Measurements from ENCODE around the gene ENOX2. TPM values are rescaled to one million over a fixed set of nuclear protein-coding genes. Genes with fewer than 3 reads are reported as not detected.
"Not testable (repeated sequence)": the region's sequence is repeated elsewhere in the genome, so short reads cannot be mapped to it uniquely, and the experiment has no call there.

ENOX2 gene
- polyA plus RNA-seq, 3 donors from 2014 or later: 14.8 to 26.0 (median 22.2) TPM

DNA sequence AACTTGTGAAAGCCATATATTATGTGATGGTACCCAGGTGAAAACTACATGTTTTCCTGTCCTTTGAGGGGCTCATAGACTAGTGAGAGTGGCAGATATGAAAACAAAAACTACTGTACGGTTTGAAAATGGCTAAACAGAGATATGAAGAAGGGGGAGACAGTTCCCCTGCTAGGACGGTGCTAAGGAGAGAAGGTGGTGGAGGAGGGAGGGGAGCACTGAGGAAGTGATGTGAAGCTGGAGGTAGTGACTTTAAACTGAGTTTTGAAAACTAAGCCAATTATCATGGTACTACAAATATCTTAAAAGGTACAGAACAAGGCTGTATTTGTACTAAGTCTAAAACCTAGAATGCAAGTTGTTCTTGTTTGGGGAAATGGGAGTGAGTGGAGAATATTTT lies 188.3 kb downstream of the ENOX2 start:
- Mint-ChIP-seq H3K27ac (no peak overlapping the region), H3K27me3 (ENCODE audit: low read depth in 3 of 3) (peaks cover 0 to 4% (median 2%) of the 10 kb centered on the region in 3 donors), H3K4me1 (no peaks in the 10 kb centered on the region), H3K4me3 (no peak overlapping the region), H3K36me3 (no peaks in the 10 kb centered on the region), H3K9me3 (no peaks in the 10 kb centered on the region)
- DNase-seq: no peak

DNA sequence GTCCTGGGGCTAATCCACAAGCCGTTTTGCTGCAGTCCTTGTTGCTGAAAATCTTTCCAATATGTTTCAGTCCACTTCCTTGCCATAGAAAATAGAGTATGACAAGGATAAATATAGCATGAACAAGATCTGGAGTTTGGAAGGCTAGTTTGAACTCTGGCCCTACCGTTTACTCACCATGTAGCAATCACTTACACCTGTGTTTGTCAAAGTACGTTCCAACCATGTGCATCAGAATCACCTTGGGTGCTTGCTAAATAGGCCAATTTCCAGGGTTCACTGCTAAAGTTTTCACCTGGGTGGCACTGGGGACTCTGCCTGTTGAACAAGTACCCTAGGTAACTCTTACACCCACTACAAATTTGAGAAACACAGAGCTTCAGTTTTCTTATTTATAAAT lies 188.9 kb downstream of the ENOX2 start:
- Mint-ChIP-seq H3K9me3 (no peaks in the 10 kb centered on the region), H3K4me1 (no peaks in the 10 kb centered on the region), H3K4me3 (no peak overlapping the region), H3K36me3 (no peaks in the 10 kb centered on the region), H3K27me3 (ENCODE audit: low read depth in 3 of 3) (peaks cover 0 to 3% (median 2%) of the 10 kb centered on the region in 3 donors), H3K27ac (no peak overlapping the region)
- DNase-seq: no peak

DNA sequence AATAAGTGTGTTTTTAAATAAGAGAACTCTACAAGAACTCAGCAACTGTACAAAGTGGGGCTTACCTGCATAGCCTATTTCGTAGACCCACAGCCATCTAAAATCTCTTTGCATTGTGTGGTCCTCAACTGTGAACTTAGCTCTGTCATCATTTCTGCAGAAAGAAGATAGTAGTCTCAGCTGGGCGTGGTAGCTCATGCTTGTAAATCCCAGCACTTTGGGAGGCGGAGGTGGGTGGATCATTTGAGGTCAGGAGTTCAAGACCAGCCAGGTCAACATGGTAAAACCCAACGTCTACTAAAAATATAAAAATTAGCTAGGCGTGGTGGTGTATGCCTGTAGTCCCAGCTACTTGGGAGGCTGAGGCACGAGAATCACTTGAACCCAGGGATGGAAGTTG lies 193.8 kb downstream of the ENOX2 start:
- H3K27me3 Mint-ChIP-seq (ENCODE audit: low read depth in 3 of 3); DNase-seq; H3K4me1 Mint-ChIP-seq; H3K27ac Mint-ChIP-seq; H3K9me3 Mint-ChIP-seq; H3K36me3 Mint-ChIP-seq; H3K4me3 Mint-ChIP-seq: not testable (repeated sequence)

DNA sequence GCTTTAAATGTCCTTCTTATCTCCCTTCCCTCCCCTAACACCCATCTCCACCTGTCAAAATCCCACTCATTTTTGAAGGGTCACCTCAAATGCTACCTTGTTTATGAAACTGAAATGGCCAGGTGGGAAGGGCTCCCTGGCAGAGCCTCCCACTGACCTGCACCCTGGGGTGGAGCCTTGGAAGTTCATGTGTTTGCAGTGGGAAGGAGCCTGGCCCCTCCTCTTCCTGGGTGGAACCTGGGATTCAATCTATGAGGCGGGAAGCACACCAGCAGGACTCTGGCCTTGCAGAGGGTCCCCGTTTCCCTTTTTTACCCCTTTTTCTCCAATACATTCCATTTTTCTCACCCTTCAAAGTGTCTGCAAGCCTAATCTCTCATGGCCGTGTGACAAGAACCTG lies 197.4 kb downstream of the ENOX2 start:
- H3K9me3 Mint-ChIP-seq: no peaks in the 10 kb centered on the region

DNA sequence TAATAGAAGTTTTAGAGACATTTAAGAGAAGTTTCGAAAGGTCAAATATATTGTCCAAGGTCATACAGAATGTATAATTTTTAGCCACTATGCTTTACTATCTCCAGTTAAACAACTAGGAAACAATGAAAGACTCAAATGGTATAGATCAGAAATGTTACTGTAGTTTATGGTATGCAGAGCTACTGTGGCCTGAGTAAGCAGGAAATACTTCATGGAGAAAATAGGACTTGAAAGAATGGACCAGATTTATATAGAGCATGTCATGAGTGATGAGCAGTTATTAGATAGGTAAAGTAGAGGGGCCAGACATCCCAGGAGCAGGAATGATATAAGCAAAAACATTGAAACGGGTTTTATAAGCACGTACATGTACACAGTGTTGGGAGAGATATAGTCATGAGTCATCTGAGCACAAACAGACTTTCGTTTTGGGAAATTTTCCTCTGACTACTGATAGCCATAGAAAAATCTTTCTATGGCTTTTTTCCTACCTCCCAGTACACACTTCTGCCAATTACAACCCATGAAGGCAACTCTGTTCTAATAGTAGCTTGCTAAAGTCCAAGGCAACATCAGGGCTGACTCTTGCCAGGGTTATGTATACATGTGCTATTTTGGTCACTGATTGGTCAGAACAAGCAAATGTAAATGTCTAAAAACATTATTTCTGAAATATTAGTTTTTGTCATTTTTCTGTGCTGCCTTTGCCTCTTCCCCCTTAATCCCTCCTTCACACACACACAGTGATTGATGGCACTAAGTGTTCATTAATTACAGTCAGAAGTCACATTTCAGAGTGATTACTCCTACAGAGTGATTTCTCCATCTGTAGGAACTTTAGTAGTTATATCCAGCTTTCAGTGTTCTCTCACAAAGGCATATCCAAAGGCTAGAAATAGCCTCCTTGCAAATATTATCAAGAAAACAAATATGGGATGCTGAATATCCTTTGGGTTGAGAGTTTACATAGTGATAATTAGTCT lies 198.7 kb downstream of the ENOX2 start:
- no peak overlapping the region for H3K27ac Mint-ChIP-seq
- no peaks in the 10 kb centered on the region for H3K9me3 Mint-ChIP-seq
- H3K4me1 Mint-ChIP-seq: peaks cover 0 to 2% of the 10 kb centered on the region in 2 donors
- no peak overlapping the region for H3K4me3 Mint-ChIP-seq
- DNase-seq: no peak
- H3K27me3 Mint-ChIP-seq (ENCODE audit: low read depth in 3 of 3): no peaks in the 10 kb centered on the region
- peaks cover 0 to 5% (median 4%) of the 10 kb centered on the region in 3 donors for H3K36me3 Mint-ChIP-seq

More for the DNA sequence above, 197.4 kb downstream of the ENOX2 start:
- Mint-ChIP-seq H3K27me3 (ENCODE audit: low read depth in 3 of 3) (no peaks in the 10 kb centered on the region), H3K27ac (no peak overlapping the region), H3K4me1 (peaks cover 0 to 2% of the 10 kb centered on the region in 2 donors), H3K36me3 (peaks cover 0 to 5% (median 4%) of the 10 kb centered on the region in 3 donors), H3K4me3 (no peak overlapping the region)
- DNase-seq: no peak

DNA sequence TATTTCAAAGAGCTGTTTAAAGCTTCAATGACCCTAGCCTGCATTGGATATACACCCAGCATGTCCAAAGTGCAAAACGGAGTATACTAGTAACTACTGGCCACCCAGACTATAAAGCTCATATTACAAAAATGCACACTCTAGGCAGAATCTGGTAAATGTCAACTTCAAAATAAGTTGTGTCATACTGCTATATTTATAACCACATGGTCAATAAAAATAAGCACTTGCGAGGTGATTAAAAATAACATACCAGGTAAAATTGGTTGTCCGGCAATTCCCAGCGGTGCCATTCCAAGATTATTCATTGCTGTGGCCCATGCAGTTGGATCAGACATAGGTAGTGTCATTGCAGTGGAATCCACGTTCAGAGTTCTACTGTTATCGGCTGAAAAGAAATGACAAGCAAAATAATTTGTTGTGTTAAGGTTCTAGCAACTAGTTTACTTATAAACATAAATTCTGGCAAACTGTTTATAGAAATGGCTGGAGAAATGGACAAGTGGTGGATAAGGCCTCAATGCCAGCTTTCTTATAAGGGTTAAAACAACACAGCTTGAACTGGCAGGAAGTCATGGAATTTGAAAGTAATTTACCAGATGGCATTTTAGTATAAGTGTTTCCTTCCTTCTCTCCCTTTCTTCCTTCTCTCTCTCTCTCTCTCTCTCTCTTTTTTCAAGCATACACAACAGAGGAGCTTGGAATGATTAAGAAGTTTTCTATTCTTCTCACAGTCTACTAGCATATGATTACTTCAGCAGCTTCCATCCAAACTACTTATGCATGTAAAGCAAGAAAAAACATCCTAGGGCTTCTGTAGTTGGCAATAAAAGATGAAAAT lies 199.9 kb downstream of the ENOX2 start:
- H3K9me3 Mint-ChIP-seq: no peaks in the 10 kb centered on the region
- no peak for DNase-seq
- H3K27ac Mint-ChIP-seq: no peak overlapping the region
- peaks cover 0 to 2% of the 10 kb centered on the region in 2 donors for H3K4me1 Mint-ChIP-seq
- no peaks in the 10 kb centered on the region for H3K27me3 Mint-ChIP-seq (ENCODE audit: low read depth in 3 of 3)
- H3K4me3 Mint-ChIP-seq: no peak overlapping the region
- peaks cover 0 to 5% (median 4%) of the 10 kb centered on the region in 3 donors for H3K36me3 Mint-ChIP-seq

DNA sequence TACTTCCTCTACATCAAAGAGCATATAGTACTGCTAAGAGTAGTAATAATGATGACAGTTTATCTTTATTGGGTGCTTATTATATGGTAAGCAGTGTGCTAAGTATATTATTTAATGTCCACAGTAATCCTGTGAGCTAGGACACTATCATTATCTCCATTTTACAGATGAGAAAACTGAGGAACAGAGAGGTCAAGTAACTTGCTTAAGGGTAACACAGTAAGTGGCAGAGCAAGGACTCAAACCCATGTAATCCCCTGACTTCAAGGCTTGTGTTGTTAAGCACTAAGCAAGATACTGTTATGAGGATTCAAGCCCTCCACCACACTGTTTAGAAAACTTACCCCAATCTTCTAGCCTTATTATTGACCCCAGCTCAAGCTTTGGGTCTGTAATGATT lies 202.4 kb downstream of the ENOX2 start:
- Mint-ChIP-seq H3K9me3 (no peaks in the 10 kb centered on the region), H3K4me1 (no peaks in the 10 kb centered on the region), H3K4me3 (no peak overlapping the region), H3K27ac (no peak overlapping the region), H3K27me3 (ENCODE audit: low read depth in 3 of 3) (no peaks in the 10 kb centered on the region), H3K36me3 (peaks cover 4 to 5% (median 4%) of the 10 kb centered on the region in 3 donors)
- DNase-seq: no peak

DNA sequence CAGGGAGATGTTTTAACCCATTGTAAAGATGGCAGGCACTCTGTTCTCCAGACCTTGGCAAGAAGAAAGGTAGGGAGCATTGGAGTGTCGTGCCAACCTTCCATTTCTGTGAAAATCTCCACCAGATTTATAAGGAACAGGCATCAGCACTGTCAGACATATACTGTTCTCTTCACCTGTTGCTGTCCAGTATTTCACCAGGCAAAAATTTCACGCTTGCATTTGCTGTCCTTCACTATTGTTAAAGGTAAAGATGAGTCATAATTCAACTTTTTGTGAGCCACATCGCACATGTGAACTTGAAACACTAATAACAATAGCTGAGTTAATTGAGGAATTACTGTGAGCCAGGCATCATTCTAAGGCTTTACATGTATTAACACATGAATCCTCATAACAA lies 203.4 kb downstream of the ENOX2 start:
- Mint-ChIP-seq H3K4me3 (no peak overlapping the region), H3K27ac (no peak overlapping the region), H3K27me3 (ENCODE audit: low read depth in 3 of 3) (peaks cover 0 to 3% (median 0%) of the 10 kb centered on the region in 3 donors), H3K9me3 (no peaks in the 10 kb centered on the region), H3K36me3 (peaks cover 4 to 5% (median 4%) of the 10 kb centered on the region in 3 donors), H3K4me1 (no peaks in the 10 kb centered on the region)
- no peak for DNase-seq

DNA sequence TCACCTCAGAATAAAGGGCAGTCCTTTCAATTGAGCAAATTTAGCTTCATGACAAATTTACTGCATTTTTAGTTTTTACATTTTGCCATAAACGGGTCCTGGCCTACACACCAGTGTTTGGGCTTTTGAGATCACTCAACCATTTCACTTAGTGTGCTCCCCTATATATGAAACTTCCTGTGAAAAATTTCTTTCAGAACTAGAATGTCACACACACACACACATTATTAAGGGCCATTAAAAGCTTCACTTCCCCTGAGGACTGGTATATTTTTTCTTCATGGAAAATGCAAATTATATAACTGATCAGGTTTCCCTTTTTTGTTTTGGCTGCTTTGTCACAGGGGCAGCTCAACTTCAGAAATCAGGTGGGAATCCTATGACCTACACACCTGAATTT lies 206.5 kb downstream of the ENOX2 start:
- Mint-ChIP-seq H3K4me1 (no peaks in the 10 kb centered on the region), H3K9me3 (no peaks in the 10 kb centered on the region), H3K36me3 (peaks cover 0 to 4% (median 0%) of the 10 kb centered on the region in 3 donors), H3K4me3 (no peak overlapping the region), H3K27me3 (ENCODE audit: low read depth in 3 of 3) (peaks cover 0 to 5% (median 0%) of the 10 kb centered on the region in 3 donors), H3K27ac (no peak overlapping the region)
- DNase-seq: no peak

DNA sequence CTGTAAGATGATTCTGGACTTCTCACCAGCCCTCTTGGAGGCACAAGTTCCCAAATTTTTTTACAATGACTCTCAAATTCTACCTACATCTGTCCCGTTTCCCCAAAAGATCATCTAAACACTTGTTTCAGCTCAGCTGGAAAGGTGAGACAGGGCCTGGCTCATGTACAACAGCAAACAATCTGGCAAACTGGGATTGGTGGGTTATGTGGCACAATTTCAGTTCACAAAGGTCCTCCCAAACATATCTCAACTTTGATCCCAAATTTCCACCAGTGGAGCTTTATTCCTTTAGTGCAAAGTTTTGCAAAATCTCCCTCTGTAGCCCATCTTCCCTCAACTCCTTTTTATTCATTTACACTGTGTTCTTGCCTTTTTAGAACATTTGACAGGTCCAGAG lies 207.1 kb downstream of the ENOX2 start:
- H3K4me1 Mint-ChIP-seq: no peaks in the 10 kb centered on the region
- H3K36me3 Mint-ChIP-seq: peaks cover 0 to 4% (median 0%) of the 10 kb centered on the region in 3 donors
- DNase-seq: no peak
- H3K27me3 Mint-ChIP-seq (ENCODE audit: low read depth in 3 of 3): peaks cover 0 to 5% (median 0%) of the 10 kb centered on the region in 3 donors
- H3K9me3 Mint-ChIP-seq: no peaks in the 10 kb centered on the region
- no peak overlapping the region for H3K4me3 Mint-ChIP-seq
- no peak overlapping the region for H3K27ac Mint-ChIP-seq

DNA sequence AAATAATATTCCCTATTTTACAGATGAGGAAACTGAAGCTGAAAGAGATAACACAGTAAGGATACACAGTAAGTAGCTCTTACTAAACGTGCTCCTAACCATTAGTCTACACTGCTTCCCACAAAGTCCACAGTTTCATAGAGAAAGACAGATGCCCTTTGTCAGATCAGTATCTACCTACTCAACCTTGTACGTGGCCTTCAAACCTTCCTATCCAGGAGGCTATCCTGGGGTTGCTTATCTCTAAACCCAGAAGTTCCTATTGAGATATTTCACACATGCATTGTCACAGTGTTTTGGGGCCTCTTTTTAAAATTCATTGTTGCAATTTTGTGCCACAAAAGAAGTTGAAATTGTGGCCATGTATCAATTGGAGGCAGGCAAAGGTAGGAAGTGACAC lies 208.0 kb downstream of the ENOX2 start:
- Mint-ChIP-seq H3K36me3 (peaks cover 0 to 4% (median 0%) of the 10 kb centered on the region in 3 donors), H3K4me1 (no peaks in the 10 kb centered on the region), H3K27me3 (ENCODE audit: low read depth in 3 of 3) (peaks cover 0 to 5% (median 0%) of the 10 kb centered on the region in 3 donors), H3K27ac (no peak overlapping the region), H3K9me3 (no peaks in the 10 kb centered on the region), H3K4me3 (no peak overlapping the region)
- DNase-seq: no peak

DNA sequence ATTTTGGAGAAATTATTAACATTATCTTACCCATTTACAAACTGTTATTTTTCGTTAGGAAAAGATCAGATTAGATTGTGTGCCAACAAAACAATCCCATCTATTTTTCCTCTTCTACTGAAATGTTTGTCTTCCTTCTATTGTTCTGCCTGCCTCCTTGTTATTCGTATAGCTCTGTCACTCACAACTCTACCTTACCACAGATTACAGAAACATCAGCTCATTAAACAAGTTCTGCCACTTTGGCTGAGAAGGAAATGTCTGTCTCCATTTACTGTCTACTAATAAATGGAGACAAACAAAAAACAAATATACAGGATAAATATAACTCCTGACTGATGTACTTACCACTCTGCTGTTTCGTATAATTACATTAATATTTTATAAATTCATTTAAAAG lies 211.4 kb downstream of the ENOX2 start:
- H3K27ac Mint-ChIP-seq: no peak overlapping the region
- H3K4me3 Mint-ChIP-seq: no peak overlapping the region
- no peaks in the 10 kb centered on the region for H3K4me1 Mint-ChIP-seq
- no peak for DNase-seq
- no peaks in the 10 kb centered on the region for H3K9me3 Mint-ChIP-seq
- H3K27me3 Mint-ChIP-seq (ENCODE audit: low read depth in 3 of 3): peaks cover 0 to 5% (median 0%) of the 10 kb centered on the region in 3 donors
- peaks cover 0 to 8% (median 4%) of the 10 kb centered on the region in 3 donors for H3K36me3 Mint-ChIP-seq

DNA sequence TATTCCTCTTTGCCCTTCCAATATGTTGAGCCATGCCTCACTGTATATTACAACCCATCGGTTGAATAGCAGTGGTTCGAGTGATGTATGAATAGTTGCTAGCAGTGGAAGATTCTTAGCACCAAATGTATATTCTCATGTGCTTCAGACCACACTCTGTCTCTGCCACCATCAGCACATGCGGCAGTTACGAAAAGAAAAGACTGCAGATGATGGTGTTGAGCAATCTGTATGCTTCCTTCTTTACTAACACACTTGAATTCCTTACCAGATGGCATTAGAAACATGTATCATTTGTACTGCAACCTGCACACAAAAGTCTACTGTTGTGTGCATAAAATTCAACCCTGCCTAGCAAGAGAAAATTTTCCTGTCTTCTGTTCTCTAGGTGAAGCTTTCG lies 214.6 kb downstream of the ENOX2 start:
- peaks cover 0 to 5% (median 0%) of the 10 kb centered on the region in 3 donors for H3K27me3 Mint-ChIP-seq (ENCODE audit: low read depth in 3 of 3)
- H3K4me1 Mint-ChIP-seq: no peaks in the 10 kb centered on the region
- no peak overlapping the region for H3K4me3 Mint-ChIP-seq
- peaks cover 9 to 20% (median 15%) of the 10 kb centered on the region in 3 donors for H3K36me3 Mint-ChIP-seq
- no peak overlapping the region for H3K27ac Mint-ChIP-seq
- no peak for DNase-seq
- H3K9me3 Mint-ChIP-seq: no peaks in the 10 kb centered on the region

DNA sequence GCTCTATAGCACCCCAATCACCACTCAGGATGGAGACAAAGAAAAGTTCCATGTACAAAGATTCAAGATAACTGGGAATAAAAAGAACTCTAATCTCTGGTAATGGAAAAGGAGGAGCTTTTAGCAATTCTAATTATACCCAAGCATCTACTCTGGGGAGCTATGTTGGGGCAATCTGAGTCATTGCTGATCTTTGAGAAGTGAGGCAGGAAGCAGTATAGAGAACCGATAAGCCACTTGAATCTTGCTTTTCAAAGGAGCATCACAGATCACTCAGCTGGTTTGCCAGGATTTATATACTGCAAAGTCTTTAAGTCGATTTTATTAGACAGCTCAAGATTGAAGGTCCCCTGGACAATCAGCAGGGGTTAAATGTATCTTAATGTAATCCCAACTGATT lies 220.0 kb downstream of the ENOX2 start:
- Mint-ChIP-seq H3K36me3 (peaks cover 9 to 27% (median 16%) of the 10 kb centered on the region in 3 donors), H3K9me3 (no peaks in the 10 kb centered on the region), H3K4me3 (no peak overlapping the region), H3K27me3 (ENCODE audit: low read depth in 3 of 3) (peaks cover 0 to 6% (median 1%) of the 10 kb centered on the region in 3 donors), H3K4me1 (no peaks in the 10 kb centered on the region), H3K27ac (no peak overlapping the region)
- no peak for DNase-seq

All from immature natural killer cell (primary cell).